HCT116 (cell line): ENCODE data around the gene LY6G6D.
A peak's percentile ranks its signal among the peaks of the same experiment; 100 is the strongest.

ENCODE experiments used
- EZH2phosphoT487 ChIP-seq: fragments of 200-600 bp; IDR thresholded peaks from 2 replicates; pipeline ENCODE4 v1.6.1; 2018; ENCODE audit warnings: antibody characterized with exemption, borderline replicate concordance
- POLR2A ChIP-seq: IDR thresholded peaks from 2 replicates; pipeline ENCODE4 v1.7.0; 2011; ENCODE audit warnings: borderline replicate concordance; ENCODE audit not compliant: insufficient read depth, insufficient read length; ENCODE audit errors: extremely low read depth
- SP1 ChIP-seq: IDR thresholded peaks from 2 replicates; pipeline ENCODE4 v1.6.1; 2012; ENCODE audit warnings: low read depth
- YY1 ChIP-seq: IDR thresholded peaks from 2 replicates; pipeline ENCODE4 v1.6.1; 2011; ENCODE audit warnings: low read length, low read depth, moderate library complexity, mild to moderate bottlenecking; ENCODE audit not compliant: insufficient replicate concordance; ENCODE audit errors: extremely low read depth
- TF ChIP-seq, protein P1 (sequence below), 3 experiments: fragments of 200-600 bp in 1 of 3; sonication (generic) in 1 of 3; IDR thresholded peaks in 2 of 3; conservative IDR thresholded peaks in 1 of 3; 2 replicates each; pipeline ENCODE4 v1.5.1; 2012 to 2017; ENCODE audit warnings: low read depth in 2 of 3, low read length in 2 of 3, antibody characterized with exemption in 1 of 3, borderline replicate concordance in 1 of 3, control low read depth in 1 of 3, mild to moderate bottlenecking in 1 of 3, mixed read lengths in 1 of 3, mixed run types in 1 of 3, moderate library complexity in 1 of 3; ENCODE audit not compliant: insufficient read depth in 1 of 3

DNA sequence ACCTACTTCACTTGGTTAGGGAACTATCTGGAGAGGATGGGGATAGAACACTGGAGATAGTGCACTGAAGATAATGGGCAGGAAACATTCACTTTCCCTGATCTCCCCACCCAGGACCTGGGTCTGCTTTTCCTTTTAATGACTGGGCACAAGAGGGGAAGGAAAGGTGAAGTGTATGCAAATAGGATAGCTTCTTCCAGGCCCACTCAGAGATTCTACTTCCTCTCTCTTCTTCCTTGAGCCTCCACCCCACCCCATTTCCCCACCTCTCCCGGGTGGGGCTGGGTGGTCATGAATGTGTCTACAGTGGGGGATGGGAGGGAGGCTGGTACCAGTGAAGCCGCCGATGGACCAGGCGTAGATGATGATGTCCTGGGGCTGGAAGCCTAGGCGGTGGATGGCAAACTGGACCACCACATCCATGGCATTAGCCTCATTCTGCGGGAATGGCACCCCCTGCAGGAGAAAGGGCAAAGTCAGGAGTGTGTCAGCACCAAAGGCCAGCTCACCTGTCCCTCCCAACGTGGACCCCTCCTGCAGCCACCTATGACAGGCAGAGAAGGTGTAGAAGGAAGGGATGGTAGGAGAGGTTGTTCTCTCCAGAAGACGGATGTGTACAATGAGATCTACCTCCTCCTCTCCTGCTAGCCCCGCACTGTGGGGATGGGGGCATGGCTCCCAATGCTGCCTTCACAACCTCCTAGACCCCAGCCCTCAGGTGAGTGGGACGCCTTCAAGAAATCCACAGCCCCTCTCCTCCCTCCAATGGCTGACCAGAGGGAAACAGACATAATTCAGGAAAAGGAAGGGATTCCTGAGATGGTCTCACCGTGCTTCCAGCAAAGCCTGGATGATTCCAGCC, 25.7 kb upstream of the LY6G6D start:
- no peak for TF ChIP-seq SP1
- TF ChIP-seq, protein P1, sequence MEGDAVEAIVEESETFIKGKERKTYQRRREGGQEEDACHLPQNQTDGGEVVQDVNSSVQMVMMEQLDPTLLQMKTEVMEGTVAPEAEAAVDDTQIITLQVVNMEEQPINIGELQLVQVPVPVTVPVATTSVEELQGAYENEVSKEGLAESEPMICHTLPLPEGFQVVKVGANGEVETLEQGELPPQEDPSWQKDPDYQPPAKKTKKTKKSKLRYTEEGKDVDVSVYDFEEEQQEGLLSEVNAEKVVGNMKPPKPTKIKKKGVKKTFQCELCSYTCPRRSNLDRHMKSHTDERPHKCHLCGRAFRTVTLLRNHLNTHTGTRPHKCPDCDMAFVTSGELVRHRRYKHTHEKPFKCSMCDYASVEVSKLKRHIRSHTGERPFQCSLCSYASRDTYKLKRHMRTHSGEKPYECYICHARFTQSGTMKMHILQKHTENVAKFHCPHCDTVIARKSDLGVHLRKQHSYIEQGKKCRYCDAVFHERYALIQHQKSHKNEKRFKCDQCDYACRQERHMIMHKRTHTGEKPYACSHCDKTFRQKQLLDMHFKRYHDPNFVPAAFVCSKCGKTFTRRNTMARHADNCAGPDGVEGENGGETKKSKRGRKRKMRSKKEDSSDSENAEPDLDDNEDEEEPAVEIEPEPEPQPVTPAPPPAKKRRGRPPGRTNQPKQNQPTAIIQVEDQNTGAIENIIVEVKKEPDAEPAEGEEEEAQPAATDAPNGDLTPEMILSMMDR (IDR thresholded peaks at IDR 0.05 in 2 of 3, conservative IDR thresholded peaks at IDR 0.05 in 1 of 3; ENCODE audit: borderline replicate concordance in 1 of 3, insufficient read depth in 1 of 3, low read depth in 2 of 3, low read length in 2 of 3) = peak in 2 of 3 experiments; percentile 50 to 58; a peak in 4 of 6 replicates
- no peak for TF ChIP-seq POLR2A
- no peak for TF ChIP-seq EZH2phosphoT487
- no peak for TF ChIP-seq YY1
